ENCODE results near the gene ATG9B. TPM values are rescaled to one million over a fixed set of nuclear protein-coding genes. Genes with fewer than 3 reads are reported as not detected.

Gene ATG9B
- total and polyA plus RNA-seq, 9 of the 15 experiments (the other 6 are each of a cell fraction or from before 2014, with no cell fraction given), result 0.29 to 8.0 (median 2.1) TPM

GRCh38 chr7:150983893-150984368 is 40.4 kb downstream of the ATG9B start (continued):
- TF ChIP-seq ZNF609 (CRISPR knock-in tag; IDR thresholded peaks at IDR 0.05; ENCODE audit: borderline replicate concordance) (peak; percentile 65; the same call in 1 of the 2 replicates), NR2C2 (CRISPR knock-in tag; IDR thresholded peaks at IDR 0.05) (peak; percentile 56; the same call in 1 of the 2 replicates), NR2C2 (tag; IDR thresholded peaks at IDR 0.05) (no peak), POLR2B (IDR thresholded peaks at IDR 0.05; ENCODE audit: low read depth, partially characterized antibody) (no peak), GTF2F1 (IDR thresholded peaks at IDR 0.05; ENCODE audit: low read depth, low read length) (no peak), JUND (IDR thresholded peaks at IDR 0.05; ENCODE audit: borderline replicate concordance, low read depth, low read length) (no peak; the same call in 1 of the 2 replicates), JUND (tag; IDR thresholded peaks at IDR 0.05; ENCODE audit: borderline replicate concordance, low read depth, low read length) (peak; percentile 39; the same call in 1 of the 3 replicates), CBFB (CRISPR knock-in tag; IDR thresholded peaks at IDR 0.05) (0 out of 2 replicates have a peak, but pooled peaks have one; percentile 34), EHMT2 (IDR thresholded peaks at IDR 0.05) (peak; percentile 100), ZNF655 (CRISPR knock-in tag; IDR thresholded peaks at IDR 0.05) (no peak), NRF1 (conservative IDR thresholded peaks at IDR 0.05 in 1 of 2, IDR thresholded peaks at IDR 0.05 in 1 of 2) (no peak), ZNF282 (CRISPR knock-in tag; IDR thresholded peaks at IDR 0.05) (no peak), ZNF217 (CRISPR knock-in tag; IDR thresholded peaks at IDR 0.05) (no peak), USF1 (CRISPR knock-in tag; IDR thresholded peaks at IDR 0.05) (0 out of 2 replicates have a peak, but pooled peaks have one; percentile 13), ZNF277 (CRISPR knock-in tag; IDR thresholded peaks at IDR 0.05; ENCODE audit: borderline replicate concordance) (no peak), TBL1XR1 (IDR thresholded peaks at IDR 0.05; ENCODE audit: low read length in 2 of 2) (no peak)
